HepG2 (cell line): ENCODE measurements around the gene KCNMA1. TPM values are rescaled to one million over a fixed set of nuclear protein-coding genes. Genes with fewer than 3 reads are reported as not detected.
A peak's percentile ranks its signal among the peaks of the same experiment; 100 is the strongest.

Source experiments
- ATAC-seq: fragments of 200-7000 bp; cut with Tn5 transposase; 3 replicates; pipeline ENCODE4 v1.9.1; 2020; ENCODE audit warnings: mild to moderate bottlenecking, moderate library complexity
- BruUV-seq: library from RNA; stranded (reverse); fragments of 400-500 nt; replicated peaks from 2 replicates; lab custom pipeline; 2021; lab: Mats Ljungman, UMichigan
- CTCF ChIA-PET: fragments of 300-600 bp; formaldehyde crosslinking; extraction: SDS; loops from one replicate; lab custom pipeline; 2021; ENCODE audit warnings: low total read pairs, inconsistent platforms, low intra/inter-chr PET ratio; lab: Yijun Ruan, JAX
- POLR2A ChIA-PET: fragments of 350-600 bp; sonication (Branson Sonifier 250); formaldehyde crosslinking; loops from one replicate; lab custom pipeline; 2020; ENCODE audit warnings: antibody characterized with exemption, inconsistent platforms; lab: Yijun Ruan, JAX
- DNase-seq: peaks from one replicate; pipeline ENCODE4 v3.0.0-alpha.2; 2015; ENCODE audit warnings: low spot score
- FAIRE-seq: peaks from 3 replicates; lab custom pipeline; 2011; peaks lifted over from hg19 to GRCh38; lab: Jason Lieb, UNC
- H2AFZ ChIP-seq: one replicate; pipeline ENCODE4 v1.6.1; 2011; ENCODE audit warnings: low read length, inconsistent platforms
- H3K27ac ChIP-seq: fragments of 300-600 bp; 3 replicates; pipeline ENCODE4 v1.8.0; 2011; ENCODE audit warnings: mixed run types, mild to moderate bottlenecking, mixed read lengths, low read length, inconsistent platforms; ENCODE audit not compliant: insufficient read depth; ENCODE audit errors: extremely low read length
- H3K27me3 ChIP-seq, 2 experiments: fragments of 200-600 bp in 1 of 2; 2 replicates in 1 of 2; 3 replicates in 1 of 2; pipeline versions ENCODE4 v1.6.0 to v1.8.0; 2011; ENCODE audit warnings: low read length in 2 of 2, mild to moderate bottlenecking in 2 of 2, moderate library complexity in 2 of 2, inconsistent platforms in 1 of 2; ENCODE audit not compliant: insufficient read depth in 2 of 2, control insufficient read depth in 1 of 2
- H3K36me3 ChIP-seq, 2 experiments: fragments of 200-600 bp in 1 of 2; replicated peaks in 1 of 2; 2 replicates in 1 of 2; 3 replicates in 1 of 2; pipeline versions ENCODE4 v1.5.1 to v1.8.0; 2011; ENCODE audit warnings: low read length in 2 of 2, inconsistent platforms in 1 of 2; ENCODE audit not compliant: insufficient read depth in 2 of 2, control insufficient read depth in 1 of 2
- H3K4me1 ChIP-seq: 2 replicates; pipeline ENCODE4 v1.5.1; 2012; ENCODE audit warnings: low read length, inconsistent platforms; ENCODE audit not compliant: insufficient read depth
- H3K4me2 ChIP-seq: 2 replicates; pipeline ENCODE4 v1.6.0; 2011; ENCODE audit warnings: low read depth, low read length, inconsistent platforms
- H3K4me3 ChIP-seq, 3 experiments: fragments of 200-600 bp in 1 of 3; sonication (generic), shearing (Covaris generic) in 1 of 3; replicated peaks in 1 of 3; 2 replicates each; pipeline ENCODE4 v1.5.1; 2011 to 2016; ENCODE audit warnings: low read length in 3 of 3, inconsistent platforms in 2 of 3, low read depth in 2 of 3, mild to moderate bottlenecking in 2 of 3, control low read depth in 1 of 3, mixed read lengths in 1 of 3; ENCODE audit not compliant: insufficient read depth in 1 of 3
- H3K79me2 ChIP-seq: one replicate; pipeline ENCODE4 v1.6.1; 2011; ENCODE audit warnings: low read length, inconsistent platforms; ENCODE audit not compliant: insufficient read depth
- H3K9ac ChIP-seq: 2 replicates; pipeline ENCODE4 v1.6.0; 2011; ENCODE audit warnings: mild to moderate bottlenecking, low read depth, low read length, inconsistent platforms; ENCODE audit not compliant: insufficient read depth
- H3K9me3 ChIP-seq: 2 replicates; pipeline ENCODE4 v1.5.1; 2012; ENCODE audit warnings: mild to moderate bottlenecking, low read length
- H4K20me1 ChIP-seq: 2 replicates; pipeline ENCODE4 v1.6.0; 2011; ENCODE audit warnings: inconsistent platforms, mild to moderate bottlenecking, low read length, moderate library complexity; ENCODE audit not compliant: insufficient read depth
- ATF2 ChIP-seq: sonication (generic); formaldehyde crosslinking; IDR thresholded peaks from 2 replicates; pipeline ENCODE4 v1.4.0; 2020; ENCODE audit warnings: missing genetic modification reagents
- CTCF ChIP-seq: sonication (generic); formaldehyde crosslinking; IDR thresholded peaks from 2 replicates; pipeline ENCODE4 v1.5.0; 2020; ENCODE audit warnings: mild to moderate bottlenecking, missing genetic modification reagents, moderate library complexity
- KAT2B ChIP-seq: fragments of 150-350 bp; IDR thresholded peaks from 2 replicates; pipeline ENCODE4 v1.6.1; 2014; ENCODE audit warnings: low read depth, low read length, borderline replicate concordance
- MAZ ChIP-seq, 2 experiments: sonication (generic) in 1 of 2; formaldehyde crosslinking in 1 of 2; IDR thresholded peaks; 2 replicates each; pipeline versions ENCODE4 v1.5.0 to v1.6.1; 2012 to 2020; ENCODE audit warnings: low read depth in 2 of 2, mild to moderate bottlenecking in 2 of 2, borderline replicate concordance in 1 of 2, improper control_type of control experiment in 1 of 2, low read length in 1 of 2, missing genetic modification reagents in 1 of 2, moderate library complexity in 1 of 2
- SATB2 ChIP-seq: sonication (generic); formaldehyde crosslinking; IDR thresholded peaks from 2 replicates; pipeline ENCODE4 v1.5.0; 2020; ENCODE audit warnings: missing genetic modification reagents
- SOX13 ChIP-seq, 3 experiments: fragments of 450-650 bp in 1 of 3; sonication (generic) in 1 of 3; formaldehyde crosslinking in 1 of 3; IDR thresholded peaks in 2 of 3; conservative IDR thresholded peaks in 1 of 3; 2 replicates each; pipeline versions ENCODE4 v1.5.0 to v1.6.1; 2016 to 2020; ENCODE audit warnings: antibody characterized with exemption in 1 of 3, mild to moderate bottlenecking in 1 of 3, missing compliant biosample characterization in 1 of 3, missing genetic modification reagents in 1 of 3, moderate library complexity in 1 of 3
- ZFP90 ChIP-seq: sonication (generic); formaldehyde crosslinking; IDR thresholded peaks from 2 replicates; pipeline ENCODE4 v1.8.0; 2022; ENCODE audit warnings: missing genetic modification reagents, mild to moderate bottlenecking, inconsistent platforms, borderline replicate concordance
- ZKSCAN8 ChIP-seq: IDR thresholded peaks from 2 replicates; pipeline ENCODE4 v1.6.1; 2016; ENCODE audit warnings: borderline replicate concordance, missing genetic modification reagents, missing compliant biosample characterization
- ZNF710 ChIP-seq: sonication (generic); formaldehyde crosslinking; IDR thresholded peaks from 2 replicates; pipeline ENCODE4 v1.5.0; 2020; ENCODE audit warnings: mild to moderate bottlenecking, missing genetic modification reagents, borderline replicate concordance
- ZNF720 ChIP-seq: sonication (generic); formaldehyde crosslinking; IDR thresholded peaks from 2 replicates; pipeline ENCODE4 v1.4.0; 2020; ENCODE audit warnings: missing genetic modification reagents
- ZNF768 ChIP-seq: sonication (generic); formaldehyde crosslinking; IDR thresholded peaks from 2 replicates; pipeline ENCODE4 v1.4.0; 2020; ENCODE audit warnings: missing genetic modification reagents
- WGBS: methylation state at CpG from one replicate; pipeline ENCODE4 v1.1.6; 2017; ENCODE audit warnings: low lambda C conversion rate; 5-methylcytosine and 5-hydroxymethylcytosine counted together
- in situ Hi-C: cut with HindIII; loops from 2 replicates; pipeline ENCODE4 v1.10.0; 2017; ENCODE audit warnings: low pct_unique_long_range_greater_than_20kb; ENCODE audit not compliant: extremely low pct_ligation_motif_present
- intact Hi-C: fragments of 100-400 bp; cut with micrococcal nuclease; formaldehyde crosslinking; loops from one replicate; pipeline ENCODE4 v1.10.0; 2022; ENCODE audit not compliant: unreplicated experiment
- polyA plus RNA-seq, 8 experiments: library from polyadenylated mRNA; depleted of rRNA in 3 of 8; stranded (reverse) in 7 of 8; unstranded in 1 of 8; fragments of >200 nt; fragmentation: Illumina TruSeq in 4 of 8; extraction: Trizol in 4 of 8; gene quantifications; 2 replicates each; pipeline versions ENCODE4 v1.2.1 to v1.2.3, GENCODE V29; 2011 to 2016; ENCODE audit warnings: low read depth in 4 of 8, missing spikeins in 1 of 8, mixed read lengths in 1 of 8; ENCODE audit not compliant: insufficient read depth in 1 of 8
- total RNA-seq, 5 experiments: library from RNA; depleted of rRNA; stranded (reverse); fragments of >200 nt; fragmentation: Illumina TruSeq; extraction: Trizol; gene quantifications; 2 replicates each; pipeline ENCODE4 v1.2.3, GENCODE V29; 2016; ENCODE audit warnings: low read depth in 1 of 5

Gene KCNMA1
- total and polyA plus RNA-seq, 2 of the 13 experiments (the other 11 are each of a cell fraction or from before 2014, with no cell fraction given), result 0.02 TPM; not detected in 1

- DNase-seq, result peak; percentile 9
- Histone ChIP-seq H2AFZ (no peak overlapping the region), H3K36me3 (no peaks in the 10 kb centered on the region), H3K9me3 (no peaks in the 10 kb centered on the region), H3K4me3 (no peak overlapping the region), H3K4me2 (no peak overlapping the region), H4K20me1 (no peaks in the 10 kb centered on the region), H3K9ac (no peak overlapping the region)
- no TSS peak for BruUV-seq
- POLR2A ChIA-PET, result no interaction called here
- in situ Hi-C loops, result no loop called here
- peak; percentile 38; the same call in 2 of the 3 replicates for ATAC-seq
- FAIRE-seq, result no peak
- TF ChIP-seq ZKSCAN8, result peak; percentile 67; the same call in 1 of the 2 replicates
- TF ChIP-seq ZNF720 (CRISPR knock-in tag), result no peak
- TF ChIP-seq SOX13 (IDR thresholded peaks at IDR 0.05), result no peak
- TF ChIP-seq SOX13 (CRISPR knock-in tag; conservative IDR thresholded peaks at IDR 0.05 in 1 of 2, IDR thresholded peaks at IDR 0.05 in 1 of 2), result no peak
- no peak for TF ChIP-seq ZNF768 (CRISPR knock-in tag)
- no peak for TF ChIP-seq ZFP90 (CRISPR knock-in tag)
- TF ChIP-seq SATB2 (CRISPR knock-in tag), result no peak
- TF ChIP-seq MAZ (IDR thresholded peaks at IDR 0.05; ENCODE audit: borderline replicate concordance, low read depth, low read length), result no peak
- TF ChIP-seq MAZ (CRISPR knock-in tag; IDR thresholded peaks at IDR 0.05; ENCODE audit: low read depth), result no peak
- TF ChIP-seq CTCF (CRISPR knock-in tag), result peak; percentile 30
- no peak for TF ChIP-seq ZNF710 (CRISPR knock-in tag)
- TF ChIP-seq KAT2B, result no peak
- no peak for TF ChIP-seq ATF2 (CRISPR knock-in tag)
- TF ChIP-seq, all 625 proteins: peak for 2
- intact Hi-C loops, result loop anchor here (1.0 kb wide), 1 partner anchor 75 kb away; no protein-coding TSS in a partner anchor
- Histone ChIP-seq H3K79me2 (no peaks in the 10 kb centered on the region), H3K27ac (no peak overlapping the region), H3K27me3 (peaks cover 0 to 9% of the 10 kb centered on the region in 2 experiments; a peak in 1 of 5 replicates), H3K4me1 (no peaks in the 10 kb centered on the region)
- CTCF ChIA-PET, result no interaction called here
- 42% methylated on average over 6 of the region's 6 CpGs for WGBS
Measured at GRCh38 chr10:77036993-77037734, 600.4 kb downstream of the KCNMA1 start.
